OCI-LY7 (cell line): ENCODE results near the gene C19orf67.

Experiments
- EZH2phosphoT487 ChIP-seq: fragments of 200-600 bp; sonication (generic); IDR thresholded peaks from 2 replicates; pipeline ENCODE4 v1.6.1; 2018; ENCODE audit warnings: low read depth, borderline replicate concordance, mild to moderate bottlenecking, mixed run types, antibody characterized with exemption, low read length, moderate library complexity, mixed read lengths
- TF ChIP-seq, protein P1 (sequence below): fragments of 200-600 bp; sonication (generic); conservative IDR thresholded peaks from 2 replicates; pipeline ENCODE4 v1.5.1; 2014; ENCODE audit warnings: mild to moderate bottlenecking, antibody characterized with exemption, low read length, moderate library complexity, mixed read lengths

DNA sequence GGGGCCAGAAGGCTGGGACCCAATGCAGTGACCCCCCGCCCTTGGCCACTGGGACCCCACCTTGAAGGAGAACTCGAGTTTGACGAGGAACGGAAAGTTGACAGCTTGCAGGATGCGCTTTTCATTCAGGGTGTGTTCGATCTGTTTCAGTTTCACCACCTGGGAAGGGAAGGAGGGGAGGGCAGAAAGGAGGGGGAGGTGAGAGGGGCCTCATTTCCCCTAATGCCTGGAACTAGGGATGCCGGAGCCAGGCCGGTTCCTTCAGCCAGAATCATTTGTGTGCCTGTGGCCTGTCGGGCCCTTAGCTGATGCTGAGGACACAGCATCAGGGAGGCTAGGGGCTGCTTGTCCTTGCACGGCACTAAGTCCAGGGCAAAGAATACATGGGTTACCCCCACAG, 17.2 kb upstream of the C19orf67 start:
- TF ChIP-seq EZH2phosphoT487: no peak
- TF ChIP-seq, protein P1, sequence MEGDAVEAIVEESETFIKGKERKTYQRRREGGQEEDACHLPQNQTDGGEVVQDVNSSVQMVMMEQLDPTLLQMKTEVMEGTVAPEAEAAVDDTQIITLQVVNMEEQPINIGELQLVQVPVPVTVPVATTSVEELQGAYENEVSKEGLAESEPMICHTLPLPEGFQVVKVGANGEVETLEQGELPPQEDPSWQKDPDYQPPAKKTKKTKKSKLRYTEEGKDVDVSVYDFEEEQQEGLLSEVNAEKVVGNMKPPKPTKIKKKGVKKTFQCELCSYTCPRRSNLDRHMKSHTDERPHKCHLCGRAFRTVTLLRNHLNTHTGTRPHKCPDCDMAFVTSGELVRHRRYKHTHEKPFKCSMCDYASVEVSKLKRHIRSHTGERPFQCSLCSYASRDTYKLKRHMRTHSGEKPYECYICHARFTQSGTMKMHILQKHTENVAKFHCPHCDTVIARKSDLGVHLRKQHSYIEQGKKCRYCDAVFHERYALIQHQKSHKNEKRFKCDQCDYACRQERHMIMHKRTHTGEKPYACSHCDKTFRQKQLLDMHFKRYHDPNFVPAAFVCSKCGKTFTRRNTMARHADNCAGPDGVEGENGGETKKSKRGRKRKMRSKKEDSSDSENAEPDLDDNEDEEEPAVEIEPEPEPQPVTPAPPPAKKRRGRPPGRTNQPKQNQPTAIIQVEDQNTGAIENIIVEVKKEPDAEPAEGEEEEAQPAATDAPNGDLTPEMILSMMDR: no peak
